ENCODE data around the gene UMODL1.

Gene UMODL1

GRCh38 chr21:42081931-42082381 lies 10.8 kb downstream of the UMODL1 start:
- Histone ChIP-seq H3K4me1 (ENCODE audit: control insufficient read depth, insufficient read depth, low read length) (peaks cover 3% of the 10 kb centered on the region), H3K9ac (ENCODE audit: low read length in 2 of 2) (no peak overlapping the region), H3K9me3 (ENCODE audit: control insufficient read depth in 2 of 2, low read length in 2 of 2) (no peaks in the 10 kb centered on the region), H3K36me3 (ENCODE audit: control insufficient read depth in 2 of 2, insufficient read depth in 2 of 2, low read length in 2 of 2) (no peaks in the 10 kb centered on the region), H3K27me3 (ENCODE audit: control insufficient read depth in 1 of 2, insufficient read depth in 2 of 2, low read length in 2 of 2) (peaks cover 0 to 2% of the 10 kb centered on the region in 2 donors), H3K27ac (ENCODE audit: low read length) (no peak overlapping the region), H3K4me3 (ENCODE audit: low read length in 2 of 2) (no peak overlapping the region)

DNA sequence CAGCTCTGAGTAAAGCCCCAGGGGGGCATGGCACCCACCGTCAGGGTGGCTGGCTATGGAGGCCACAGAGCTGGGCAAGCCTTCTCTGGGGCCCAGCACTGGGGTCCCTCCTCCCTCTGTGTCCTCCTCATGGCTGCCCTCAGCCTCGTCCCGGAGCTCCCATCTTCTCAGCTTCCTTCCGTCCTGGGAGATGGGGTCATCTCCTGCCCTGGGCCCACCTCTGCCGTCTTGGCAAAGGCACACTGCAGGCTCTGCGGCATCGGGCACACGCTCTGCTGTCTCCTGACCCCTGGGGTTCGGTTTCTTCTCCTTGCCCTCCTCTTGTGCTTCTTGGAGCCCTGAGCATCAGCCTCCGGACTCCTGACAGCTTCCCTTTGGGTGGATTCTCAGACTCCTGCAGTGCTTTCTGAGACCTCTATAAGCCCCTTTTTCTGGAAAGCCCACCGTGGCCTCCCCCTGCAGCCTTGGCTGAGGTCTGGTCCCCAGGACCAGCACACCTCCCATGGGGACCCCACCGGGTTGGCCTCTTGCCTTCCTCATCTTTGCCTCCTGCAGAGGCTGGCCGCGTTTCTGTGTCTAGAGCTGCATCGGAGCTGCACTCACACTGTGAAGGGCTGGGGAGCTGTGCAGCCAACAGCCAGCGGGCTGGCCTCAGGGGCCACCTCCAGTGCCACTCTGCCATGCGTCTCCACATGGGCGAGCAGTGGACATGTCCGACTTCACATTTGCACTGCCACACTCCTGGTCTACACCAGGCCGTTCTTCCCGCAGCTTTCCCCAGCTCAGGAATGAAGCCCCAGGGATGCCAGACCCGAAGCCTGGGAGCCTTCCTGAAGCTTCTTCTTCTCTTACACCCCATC lies 11.6 kb downstream of the UMODL1 start:
- Histone ChIP-seq H3K9ac (ENCODE audit: low read length in 2 of 2) (no peak overlapping the region), H3K27me3 (ENCODE audit: control insufficient read depth in 1 of 2, insufficient read depth in 2 of 2, low read length in 2 of 2) (peaks cover 0 to 2% of the 10 kb centered on the region in 2 donors), H3K27ac (ENCODE audit: low read length) (no peak overlapping the region), H3K9me3 (ENCODE audit: control insufficient read depth in 2 of 2, low read length in 2 of 2) (no peaks in the 10 kb centered on the region), H3K4me3 (ENCODE audit: low read length in 2 of 2) (no peak overlapping the region), H3K4me1 (ENCODE audit: control insufficient read depth, insufficient read depth, low read length) (peaks cover 3% of the 10 kb centered on the region), H3K36me3 (ENCODE audit: control insufficient read depth in 2 of 2, insufficient read depth in 2 of 2, low read length in 2 of 2) (no peaks in the 10 kb centered on the region)

GRCh38 chr21:42083361-42083690 lies 12.2 kb downstream of the UMODL1 start:
- H3K27ac ChIP-seq (ENCODE audit: low read length): no peak overlapping the region
- no peak overlapping the region for H3K9ac ChIP-seq (ENCODE audit: low read length in 2 of 2)
- no peaks in the 10 kb centered on the region for H3K9me3 ChIP-seq (ENCODE audit: control insufficient read depth in 2 of 2, low read length in 2 of 2)
- H3K36me3 ChIP-seq (ENCODE audit: control insufficient read depth in 2 of 2, insufficient read depth in 2 of 2, low read length in 2 of 2): no peaks in the 10 kb centered on the region
- peaks cover 3% of the 10 kb centered on the region for H3K4me1 ChIP-seq (ENCODE audit: control insufficient read depth, insufficient read depth, low read length)
- H3K27me3 ChIP-seq (ENCODE audit: control insufficient read depth in 1 of 2, insufficient read depth in 2 of 2, low read length in 2 of 2): peaks cover 0 to 2% of the 10 kb centered on the region in 2 donors
- no peak overlapping the region for H3K4me3 ChIP-seq (ENCODE audit: low read length in 2 of 2)

GRCh38 chr21:42084079-42084478 lies 13.0 kb downstream of the UMODL1 start:
- Histone ChIP-seq H3K9me3 (ENCODE audit: control insufficient read depth in 2 of 2, low read length in 2 of 2) (no peaks in the 10 kb centered on the region), H3K36me3 (ENCODE audit: control insufficient read depth in 2 of 2, insufficient read depth in 2 of 2, low read length in 2 of 2) (no peaks in the 10 kb centered on the region), H3K27me3 (ENCODE audit: control insufficient read depth in 1 of 2, insufficient read depth in 2 of 2, low read length in 2 of 2) (peaks cover 0 to 3% of the 10 kb centered on the region in 2 donors), H3K27ac (ENCODE audit: low read length) (no peak overlapping the region), H3K4me3 (ENCODE audit: low read length in 2 of 2) (no peak overlapping the region), H3K4me1 (ENCODE audit: control insufficient read depth, insufficient read depth, low read length) (peaks cover 3% of the 10 kb centered on the region), H3K9ac (ENCODE audit: low read length in 2 of 2) (no peak overlapping the region)

DNA sequence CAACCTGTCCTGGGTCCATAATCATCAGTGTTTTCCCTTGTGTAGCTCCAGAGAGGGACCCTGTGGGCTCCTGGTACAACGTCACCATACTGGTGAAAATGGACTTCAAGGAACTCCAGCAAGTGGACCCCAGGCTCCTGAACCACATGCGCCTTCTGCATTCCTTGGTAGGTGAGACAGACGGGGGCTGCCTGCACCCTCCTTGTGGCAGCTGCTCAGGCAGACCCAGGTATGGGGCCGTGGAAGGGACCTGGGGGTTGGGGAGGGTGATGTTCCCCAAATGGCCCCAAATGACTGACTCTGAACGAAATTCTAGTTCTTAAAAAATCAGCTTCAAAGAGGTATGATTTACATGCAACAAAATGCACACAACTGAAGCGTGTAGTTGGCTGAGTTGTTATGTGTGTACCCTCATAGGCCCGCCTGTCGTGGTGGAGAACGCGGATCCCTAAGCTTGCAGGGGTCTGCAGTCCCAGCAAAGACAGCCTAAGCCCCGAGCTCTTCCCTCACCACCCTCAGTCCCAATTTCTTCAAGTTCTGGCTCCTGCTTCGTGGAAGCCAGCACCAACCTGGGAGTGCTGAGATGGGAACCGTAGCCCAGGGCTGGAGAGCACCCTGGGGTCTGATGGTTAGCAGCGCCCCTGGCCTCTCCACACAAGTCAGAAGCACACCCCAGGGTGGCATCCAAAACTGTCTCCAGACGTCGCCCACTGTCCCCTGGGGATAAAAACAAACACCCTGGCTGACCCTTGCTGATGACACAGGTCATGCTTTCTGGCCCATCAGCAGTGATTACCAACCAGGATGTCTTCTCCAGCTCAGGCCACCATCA lies 14.3 kb downstream of the UMODL1 start:
- peaks cover 0 to 4% of the 10 kb centered on the region in 2 donors for H3K27me3 ChIP-seq (ENCODE audit: control insufficient read depth in 1 of 2, insufficient read depth in 2 of 2, low read length in 2 of 2)
- H3K27ac ChIP-seq (ENCODE audit: low read length): no peak overlapping the region
- no peaks in the 10 kb centered on the region for H3K36me3 ChIP-seq (ENCODE audit: control insufficient read depth in 2 of 2, insufficient read depth in 2 of 2, low read length in 2 of 2)
- no peaks in the 10 kb centered on the region for H3K9me3 ChIP-seq (ENCODE audit: control insufficient read depth in 2 of 2, low read length in 2 of 2)
- no peak overlapping the region for H3K9ac ChIP-seq (ENCODE audit: low read length in 2 of 2)
- no peak overlapping the region for H3K4me3 ChIP-seq (ENCODE audit: low read length in 2 of 2)
- no peaks in the 10 kb centered on the region for H3K4me1 ChIP-seq (ENCODE audit: control insufficient read depth, insufficient read depth, low read length)

DNA sequence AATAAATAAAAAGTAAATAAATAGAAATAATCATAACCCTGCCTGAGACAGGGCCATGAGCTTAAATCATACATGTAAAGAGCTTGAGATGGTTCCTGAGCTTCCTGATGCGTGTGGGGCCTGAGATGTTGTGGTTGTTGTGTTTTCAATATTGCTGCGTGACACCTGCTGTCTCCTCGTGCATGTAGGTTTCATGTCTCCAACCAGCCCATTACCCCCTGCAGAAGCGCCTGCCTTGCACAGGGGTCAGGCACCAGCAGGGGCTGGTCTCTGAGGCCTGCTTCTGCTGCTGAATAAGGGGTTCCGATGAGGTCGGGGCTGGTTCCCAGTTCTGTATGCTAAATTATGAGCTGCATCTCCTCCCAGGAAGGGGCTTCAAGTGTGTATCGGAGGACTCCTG lies 15.9 kb downstream of the UMODL1 start:
- Histone ChIP-seq H3K27me3 (ENCODE audit: control insufficient read depth in 1 of 2, insufficient read depth in 2 of 2, low read length in 2 of 2) (peaks cover 0 to 8% of the 10 kb centered on the region in 2 donors), H3K4me1 (ENCODE audit: control insufficient read depth, insufficient read depth, low read length) (no peaks in the 10 kb centered on the region), H3K9ac (ENCODE audit: low read length in 2 of 2) (no peak overlapping the region), H3K9me3 (ENCODE audit: control insufficient read depth in 2 of 2, low read length in 2 of 2) (no peaks in the 10 kb centered on the region), H3K27ac (ENCODE audit: low read length) (no peak overlapping the region), H3K36me3 (ENCODE audit: control insufficient read depth in 2 of 2, insufficient read depth in 2 of 2, low read length in 2 of 2) (no peaks in the 10 kb centered on the region), H3K4me3 (ENCODE audit: low read length in 2 of 2) (no peak overlapping the region)

- H3K9me3 ChIP-seq (ENCODE audit: control insufficient read depth in 2 of 2, low read length in 2 of 2): no peaks in the 10 kb centered on the region
- no peak overlapping the region for H3K27ac ChIP-seq (ENCODE audit: low read length)
Observed at GRCh38 chr21:42088148-42088547, 17.0 kb downstream of the UMODL1 start.

GRCh38 chr21:42088658-42089057 lies 17.5 kb downstream of the UMODL1 start:
- no peak overlapping the region for H3K27ac ChIP-seq (ENCODE audit: low read length)
- H3K27me3 ChIP-seq (ENCODE audit: control insufficient read depth in 1 of 2, insufficient read depth in 2 of 2, low read length in 2 of 2): peaks cover 0 to 8% of the 10 kb centered on the region in 2 donors
- no peak overlapping the region for H3K4me3 ChIP-seq (ENCODE audit: low read length in 2 of 2)
- no peaks in the 10 kb centered on the region for H3K4me1 ChIP-seq (ENCODE audit: control insufficient read depth, insufficient read depth, low read length)
- H3K36me3 ChIP-seq (ENCODE audit: control insufficient read depth in 2 of 2, insufficient read depth in 2 of 2, low read length in 2 of 2): no peaks in the 10 kb centered on the region
- no peaks in the 10 kb centered on the region for H3K9me3 ChIP-seq (ENCODE audit: control insufficient read depth in 2 of 2, low read length in 2 of 2)
- H3K9ac ChIP-seq (ENCODE audit: low read length in 2 of 2): no peak overlapping the region

More at GRCh38 chr21:42088148-42088547, 17.0 kb downstream of the UMODL1 start:
- Histone ChIP-seq H3K27me3 (ENCODE audit: control insufficient read depth in 1 of 2, insufficient read depth in 2 of 2, low read length in 2 of 2) (peaks cover 0 to 8% of the 10 kb centered on the region in 2 donors), H3K9ac (ENCODE audit: low read length in 2 of 2) (no peak overlapping the region), H3K36me3 (ENCODE audit: control insufficient read depth in 2 of 2, insufficient read depth in 2 of 2, low read length in 2 of 2) (no peaks in the 10 kb centered on the region), H3K4me1 (ENCODE audit: control insufficient read depth, insufficient read depth, low read length) (no peaks in the 10 kb centered on the region), H3K4me3 (ENCODE audit: low read length in 2 of 2) (no peak overlapping the region)

GRCh38 chr21:42089093-42089631 lies 18.0 kb downstream of the UMODL1 start:
- no peak overlapping the region for H3K4me3 ChIP-seq (ENCODE audit: low read length in 2 of 2)
- peaks cover 0 to 8% of the 10 kb centered on the region in 2 donors for H3K27me3 ChIP-seq (ENCODE audit: control insufficient read depth in 1 of 2, insufficient read depth in 2 of 2, low read length in 2 of 2)
- H3K36me3 ChIP-seq (ENCODE audit: control insufficient read depth in 2 of 2, insufficient read depth in 2 of 2, low read length in 2 of 2): no peaks in the 10 kb centered on the region

DNA sequence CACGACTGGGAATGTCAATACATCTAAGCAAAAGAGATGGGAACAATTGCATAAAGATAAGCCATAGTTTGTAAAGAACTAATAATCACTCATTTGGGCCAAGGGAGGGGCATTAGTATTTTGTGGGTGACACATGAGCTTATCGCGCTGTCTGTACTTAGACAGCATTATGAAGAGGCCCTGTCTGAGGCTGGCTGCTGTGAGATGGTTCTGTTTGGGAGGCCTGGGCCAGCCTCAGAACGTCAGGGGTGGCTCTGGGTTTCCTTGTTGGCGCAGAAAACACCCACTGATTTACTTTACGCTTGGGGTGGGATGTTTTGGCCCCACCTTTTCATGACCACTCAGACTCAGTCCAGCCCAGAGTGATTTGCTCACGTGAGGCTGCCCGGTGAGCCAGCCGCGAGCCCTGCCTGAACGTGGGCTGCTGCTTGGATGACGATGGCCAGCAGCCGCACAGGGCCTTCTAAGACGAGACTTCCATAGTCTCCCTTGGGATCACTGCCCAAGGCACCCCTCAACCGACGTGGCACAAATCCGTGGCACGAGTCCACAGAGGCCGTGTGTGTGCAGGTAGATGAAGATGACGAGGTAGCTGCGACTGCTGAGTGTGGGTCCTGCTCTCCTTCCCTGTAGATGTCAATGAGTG lies 18.7 kb downstream of the UMODL1 start:
- Histone ChIP-seq H3K4me3 (ENCODE audit: low read length in 2 of 2) (no peak overlapping the region), H3K9me3 (ENCODE audit: control insufficient read depth in 2 of 2, low read length in 2 of 2) (no peaks in the 10 kb centered on the region), H3K4me1 (ENCODE audit: control insufficient read depth, insufficient read depth, low read length) (no peaks in the 10 kb centered on the region), H3K9ac (ENCODE audit: low read length in 2 of 2) (no peak overlapping the region), H3K27ac (ENCODE audit: low read length) (no peak overlapping the region), H3K36me3 (ENCODE audit: control insufficient read depth in 2 of 2, insufficient read depth in 2 of 2, low read length in 2 of 2) (no peaks in the 10 kb centered on the region), H3K27me3 (ENCODE audit: control insufficient read depth in 1 of 2, insufficient read depth in 2 of 2, low read length in 2 of 2) (peaks cover 0 to 8% of the 10 kb centered on the region in 2 donors)

More at GRCh38 chr21:42089093-42089631, 18.0 kb downstream of the UMODL1 start:
- Histone ChIP-seq H3K9me3 (ENCODE audit: control insufficient read depth in 2 of 2, low read length in 2 of 2) (no peaks in the 10 kb centered on the region), H3K27ac (ENCODE audit: low read length) (no peak overlapping the region), H3K9ac (ENCODE audit: low read length in 2 of 2) (no peak overlapping the region), H3K4me1 (ENCODE audit: control insufficient read depth, insufficient read depth, low read length) (no peaks in the 10 kb centered on the region)
